ENCODE results near the gene MAPK12. TPM values are rescaled to one million over a fixed set of nuclear protein-coding genes. Genes with fewer than 3 reads are reported as not detected.

MAPK12 gene
- total and polyA plus RNA-seq, 4 donors = 0.83 to 2.8 (median 1.9) TPM

DNA sequence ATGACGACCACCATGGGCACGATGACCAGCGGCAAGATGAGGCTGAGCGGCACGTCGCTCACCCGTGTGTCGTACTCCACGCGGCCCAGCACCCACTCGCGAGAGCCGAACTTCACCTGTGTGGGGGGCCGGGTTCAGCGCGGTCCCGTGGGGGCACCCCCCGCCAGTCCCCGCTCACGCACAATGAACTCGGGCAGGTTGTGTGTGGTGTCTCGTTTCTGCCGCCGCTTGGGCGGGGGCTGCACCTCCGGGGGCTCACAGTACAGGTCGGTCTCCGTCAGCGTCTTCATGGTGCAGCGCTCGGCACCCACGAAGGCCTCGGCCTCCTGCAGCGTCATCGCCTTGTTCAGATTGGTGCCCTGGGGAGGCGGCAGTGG, 19.9 kb upstream of the MAPK12 start (continued):
- no peak for TF ChIP-seq FOXA1 (IDR thresholded peaks at IDR 0.05)

DNA sequence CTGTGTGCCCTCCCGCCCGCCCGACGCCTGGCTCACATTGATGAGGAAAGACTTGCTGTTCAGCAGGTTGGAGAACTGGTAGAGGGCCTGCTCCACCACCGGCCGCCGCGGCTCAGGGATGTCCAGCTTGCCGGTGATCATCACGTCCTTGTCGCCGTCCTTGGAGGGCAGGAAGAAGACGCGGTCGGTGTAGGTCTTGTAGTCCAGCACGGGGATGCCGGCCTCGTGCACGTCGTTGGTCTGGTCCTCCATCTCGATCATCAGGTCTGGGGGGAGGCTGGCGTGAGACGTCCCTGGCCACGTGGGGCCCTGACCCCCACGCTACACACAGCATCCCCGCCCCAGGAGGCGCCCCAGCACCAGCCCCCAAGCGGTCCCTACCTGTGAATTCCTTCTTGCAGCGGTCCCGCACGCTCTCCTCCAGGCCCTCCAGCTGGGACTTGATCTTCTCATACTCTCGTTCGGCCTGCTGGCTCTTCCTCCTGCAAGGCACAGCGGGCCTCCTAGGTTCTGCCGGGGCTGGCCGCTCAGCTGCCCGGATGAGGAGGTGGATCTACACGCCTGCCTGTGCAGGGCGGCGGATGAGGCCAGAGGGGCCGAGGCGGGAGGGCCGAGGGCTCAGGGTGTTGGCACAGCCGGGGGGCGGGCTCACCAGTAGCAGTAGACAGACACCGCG, 19.4 kb upstream of the MAPK12 start:
- peaks cover 0 to 3% (median 1%) of the 10 kb centered on the region in 4 donors for H3K4me1 ChIP-seq (ENCODE audit: control insufficient read depth in 4 of 4, insufficient read depth in 4 of 4, low read length in 3 of 4)
- H3K27ac ChIP-seq (ENCODE audit: low read depth in 1 of 2, low read length in 2 of 2) = no peak overlapping the region
- H3K9me3 ChIP-seq (ENCODE audit: control insufficient read depth in 4 of 4, low read length in 3 of 4) = no peaks in the 10 kb centered on the region
- H3K4me3 ChIP-seq (ENCODE audit: low read depth in 1 of 3, low read length in 3 of 3) = no peak overlapping the region
- H3K27me3 ChIP-seq (ENCODE audit: control insufficient read depth in 4 of 4, insufficient read depth in 4 of 4, low read length in 3 of 4) = no peaks in the 10 kb centered on the region
- H3K9ac ChIP-seq (ENCODE audit: low read depth in 1 of 2, low read length in 2 of 2) = no peak overlapping the region
- no peak for TF ChIP-seq FOXA2 (IDR thresholded peaks at IDR 0.05)
- TF ChIP-seq, protein P1, sequence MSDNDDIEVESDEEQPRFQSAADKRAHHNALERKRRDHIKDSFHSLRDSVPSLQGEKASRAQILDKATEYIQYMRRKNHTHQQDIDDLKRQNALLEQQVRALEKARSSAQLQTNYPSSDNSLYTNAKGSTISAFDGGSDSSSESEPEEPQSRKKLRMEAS (IDR thresholded peaks at IDR 0.05) = no peak
- no peak for TF ChIP-seq GABPA (IDR thresholded peaks at IDR 0.05 in 1 of 2, conservative IDR thresholded peaks at IDR 0.05 in 1 of 2)
- DNase-seq (ENCODE audit: low spot score) = no peak
- H3K36me3 ChIP-seq (ENCODE audit: control insufficient read depth in 4 of 4, insufficient read depth in 3 of 4, low read depth in 1 of 4, low read length in 3 of 4) = peaks cover 18 to 80% (median 40%) of the 10 kb centered on the region in 4 donors
- whole genome bisulfite sequencing = 96% methylated on average over 47 of the region's 47 CpGs

DNA sequence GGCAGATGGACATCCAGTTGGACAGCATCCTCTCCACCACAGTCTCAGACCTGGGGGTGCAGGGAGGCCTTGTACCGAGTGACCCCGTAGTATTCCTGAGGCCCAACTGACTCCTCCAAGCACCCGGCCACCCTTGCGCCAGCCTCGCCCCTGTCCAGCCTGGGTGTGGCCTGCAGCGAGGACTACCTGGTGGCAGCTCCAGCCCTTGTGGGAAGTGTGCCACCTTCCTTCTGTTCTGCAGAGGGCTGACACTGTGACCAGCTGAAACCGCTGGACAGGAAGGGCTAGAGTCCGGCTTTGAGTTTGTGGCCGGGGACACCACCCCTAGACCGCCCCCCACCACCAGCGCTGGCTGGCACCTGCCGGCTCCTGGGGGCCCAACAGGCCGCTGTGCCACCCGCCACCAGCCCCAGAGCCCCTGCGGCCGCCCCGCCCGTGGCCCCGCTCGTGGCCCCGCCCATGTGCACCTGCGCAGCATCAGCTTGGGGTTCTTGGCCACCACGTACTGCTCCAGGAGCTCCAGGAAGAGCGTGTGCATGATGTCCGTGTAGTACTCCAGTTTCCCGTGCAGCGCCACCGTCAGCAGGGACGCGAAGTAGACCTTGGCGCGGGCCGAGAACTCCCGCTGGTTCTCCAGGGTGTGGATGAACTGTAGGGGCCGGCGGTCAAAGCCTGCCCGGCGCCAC, 18.7 kb upstream of the MAPK12 start:
- Histone ChIP-seq H3K9me3 (ENCODE audit: control insufficient read depth in 4 of 4, low read length in 3 of 4) (no peaks in the 10 kb centered on the region), H3K9ac (ENCODE audit: low read depth in 1 of 2, low read length in 2 of 2) (no peak overlapping the region), H3K36me3 (ENCODE audit: control insufficient read depth in 4 of 4, insufficient read depth in 3 of 4, low read depth in 1 of 4, low read length in 3 of 4) (peaks cover 18 to 82% (median 41%) of the 10 kb centered on the region in 4 donors), H3K4me3 (ENCODE audit: low read depth in 1 of 3, low read length in 3 of 3) (no peak overlapping the region), H3K27ac (ENCODE audit: low read depth in 1 of 2, low read length in 2 of 2) (no peak overlapping the region), H3K27me3 (ENCODE audit: control insufficient read depth in 4 of 4, insufficient read depth in 4 of 4, low read length in 3 of 4) (no peaks in the 10 kb centered on the region), H3K4me1 (ENCODE audit: control insufficient read depth in 4 of 4, insufficient read depth in 4 of 4, low read length in 3 of 4) (peaks cover 0 to 5% (median 3%) of the 10 kb centered on the region in 4 donors)
- TF ChIP-seq, protein P2, sequence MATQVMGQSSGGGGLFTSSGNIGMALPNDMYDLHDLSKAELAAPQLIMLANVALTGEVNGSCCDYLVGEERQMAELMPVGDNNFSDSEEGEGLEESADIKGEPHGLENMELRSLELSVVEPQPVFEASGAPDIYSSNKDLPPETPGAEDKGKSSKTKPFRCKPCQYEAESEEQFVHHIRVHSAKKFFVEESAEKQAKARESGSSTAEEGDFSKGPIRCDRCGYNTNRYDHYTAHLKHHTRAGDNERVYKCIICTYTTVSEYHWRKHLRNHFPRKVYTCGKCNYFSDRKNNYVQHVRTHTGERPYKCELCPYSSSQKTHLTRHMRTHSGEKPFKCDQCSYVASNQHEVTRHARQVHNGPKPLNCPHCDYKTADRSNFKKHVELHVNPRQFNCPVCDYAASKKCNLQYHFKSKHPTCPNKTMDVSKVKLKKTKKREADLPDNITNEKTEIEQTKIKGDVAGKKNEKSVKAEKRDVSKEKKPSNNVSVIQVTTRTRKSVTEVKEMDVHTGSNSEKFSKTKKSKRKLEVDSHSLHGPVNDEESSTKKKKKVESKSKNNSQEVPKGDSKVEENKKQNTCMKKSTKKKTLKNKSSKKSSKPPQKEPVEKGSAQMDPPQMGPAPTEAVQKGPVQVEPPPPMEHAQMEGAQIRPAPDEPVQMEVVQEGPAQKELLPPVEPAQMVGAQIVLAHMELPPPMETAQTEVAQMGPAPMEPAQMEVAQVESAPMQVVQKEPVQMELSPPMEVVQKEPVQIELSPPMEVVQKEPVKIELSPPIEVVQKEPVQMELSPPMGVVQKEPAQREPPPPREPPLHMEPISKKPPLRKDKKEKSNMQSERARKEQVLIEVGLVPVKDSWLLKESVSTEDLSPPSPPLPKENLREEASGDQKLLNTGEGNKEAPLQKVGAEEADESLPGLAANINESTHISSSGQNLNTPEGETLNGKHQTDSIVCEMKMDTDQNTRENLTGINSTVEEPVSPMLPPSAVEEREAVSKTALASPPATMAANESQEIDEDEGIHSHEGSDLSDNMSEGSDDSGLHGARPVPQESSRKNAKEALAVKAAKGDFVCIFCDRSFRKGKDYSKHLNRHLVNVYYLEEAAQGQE (IDR thresholded peaks at IDR 0.05) = no peak
- TF ChIP-seq EGR1 (IDR thresholded peaks at IDR 0.05; ENCODE audit: low read depth in 2 of 2) (no peak), HNF4A (conservative IDR thresholded peaks at IDR 0.05) (no peak), HNF4G (IDR thresholded peaks at IDR 0.05) (no peak), TAF1 (conservative IDR thresholded peaks at IDR 0.05) (no peak), FOXA2 (IDR thresholded peaks at IDR 0.05) (no peak), NR2F2 (IDR thresholded peaks at IDR 0.05) (no peak), SP1 (IDR thresholded peaks at IDR 0.05) (no peak), RXRA (IDR thresholded peaks at IDR 0.05) (no peak), GABPA (IDR thresholded peaks at IDR 0.05 in 1 of 2, conservative IDR thresholded peaks at IDR 0.05 in 1 of 2) (no peak), FOXA1 (IDR thresholded peaks at IDR 0.05) (no peak), YY1 (IDR thresholded peaks at IDR 0.05) (no peak), JUND (IDR thresholded peaks at IDR 0.05) (no peak), RAD21 (IDR thresholded peaks at IDR 0.05) (no peak)
- TF ChIP-seq, protein P1 (IDR thresholded peaks at IDR 0.05) = no peak
- TF ChIP-seq, protein P3, sequence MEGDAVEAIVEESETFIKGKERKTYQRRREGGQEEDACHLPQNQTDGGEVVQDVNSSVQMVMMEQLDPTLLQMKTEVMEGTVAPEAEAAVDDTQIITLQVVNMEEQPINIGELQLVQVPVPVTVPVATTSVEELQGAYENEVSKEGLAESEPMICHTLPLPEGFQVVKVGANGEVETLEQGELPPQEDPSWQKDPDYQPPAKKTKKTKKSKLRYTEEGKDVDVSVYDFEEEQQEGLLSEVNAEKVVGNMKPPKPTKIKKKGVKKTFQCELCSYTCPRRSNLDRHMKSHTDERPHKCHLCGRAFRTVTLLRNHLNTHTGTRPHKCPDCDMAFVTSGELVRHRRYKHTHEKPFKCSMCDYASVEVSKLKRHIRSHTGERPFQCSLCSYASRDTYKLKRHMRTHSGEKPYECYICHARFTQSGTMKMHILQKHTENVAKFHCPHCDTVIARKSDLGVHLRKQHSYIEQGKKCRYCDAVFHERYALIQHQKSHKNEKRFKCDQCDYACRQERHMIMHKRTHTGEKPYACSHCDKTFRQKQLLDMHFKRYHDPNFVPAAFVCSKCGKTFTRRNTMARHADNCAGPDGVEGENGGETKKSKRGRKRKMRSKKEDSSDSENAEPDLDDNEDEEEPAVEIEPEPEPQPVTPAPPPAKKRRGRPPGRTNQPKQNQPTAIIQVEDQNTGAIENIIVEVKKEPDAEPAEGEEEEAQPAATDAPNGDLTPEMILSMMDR (IDR thresholded peaks at IDR 0.05; ENCODE audit: low read depth, low read length, missing input control) = no peak
- TF ChIP-seq, protein P4, sequence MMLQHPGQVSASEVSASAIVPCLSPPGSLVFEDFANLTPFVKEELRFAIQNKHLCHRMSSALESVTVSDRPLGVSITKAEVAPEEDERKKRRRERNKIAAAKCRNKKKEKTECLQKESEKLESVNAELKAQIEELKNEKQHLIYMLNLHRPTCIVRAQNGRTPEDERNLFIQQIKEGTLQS (IDR thresholded peaks at IDR 0.05) = no peak
- TF ChIP-seq, protein P5, sequence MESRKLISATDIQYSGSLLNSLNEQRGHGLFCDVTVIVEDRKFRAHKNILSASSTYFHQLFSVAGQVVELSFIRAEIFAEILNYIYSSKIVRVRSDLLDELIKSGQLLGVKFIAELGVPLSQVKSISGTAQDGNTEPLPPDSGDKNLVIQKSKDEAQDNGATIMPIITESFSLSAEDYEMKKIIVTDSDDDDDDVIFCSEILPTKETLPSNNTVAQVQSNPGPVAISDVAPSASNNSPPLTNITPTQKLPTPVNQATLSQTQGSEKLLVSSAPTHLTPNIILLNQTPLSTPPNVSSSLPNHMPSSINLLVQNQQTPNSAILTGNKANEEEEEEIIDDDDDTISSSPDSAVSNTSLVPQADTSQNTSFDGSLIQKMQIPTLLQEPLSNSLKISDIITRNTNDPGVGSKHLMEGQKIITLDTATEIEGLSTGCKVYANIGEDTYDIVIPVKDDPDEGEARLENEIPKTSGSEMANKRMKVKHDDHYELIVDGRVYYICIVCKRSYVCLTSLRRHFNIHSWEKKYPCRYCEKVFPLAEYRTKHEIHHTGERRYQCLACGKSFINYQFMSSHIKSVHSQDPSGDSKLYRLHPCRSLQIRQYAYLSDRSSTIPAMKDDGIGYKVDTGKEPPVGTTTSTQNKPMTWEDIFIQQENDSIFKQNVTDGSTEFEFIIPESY (IDR thresholded peaks at IDR 0.05) = no peak
- no peak for DNase-seq (ENCODE audit: low spot score)
- 95% methylated on average over 38 of the region's 38 CpGs for WGBS

Measured in liver (tissue), 9 donors.